Measurements from ENCODE around the gene MATR3. TPM values are rescaled to one million over a fixed set of nuclear protein-coding genes. Genes with fewer than 3 reads are reported as not detected.

MATR3 gene
- total RNA-seq, 1 donor: 274 TPM

DNA sequence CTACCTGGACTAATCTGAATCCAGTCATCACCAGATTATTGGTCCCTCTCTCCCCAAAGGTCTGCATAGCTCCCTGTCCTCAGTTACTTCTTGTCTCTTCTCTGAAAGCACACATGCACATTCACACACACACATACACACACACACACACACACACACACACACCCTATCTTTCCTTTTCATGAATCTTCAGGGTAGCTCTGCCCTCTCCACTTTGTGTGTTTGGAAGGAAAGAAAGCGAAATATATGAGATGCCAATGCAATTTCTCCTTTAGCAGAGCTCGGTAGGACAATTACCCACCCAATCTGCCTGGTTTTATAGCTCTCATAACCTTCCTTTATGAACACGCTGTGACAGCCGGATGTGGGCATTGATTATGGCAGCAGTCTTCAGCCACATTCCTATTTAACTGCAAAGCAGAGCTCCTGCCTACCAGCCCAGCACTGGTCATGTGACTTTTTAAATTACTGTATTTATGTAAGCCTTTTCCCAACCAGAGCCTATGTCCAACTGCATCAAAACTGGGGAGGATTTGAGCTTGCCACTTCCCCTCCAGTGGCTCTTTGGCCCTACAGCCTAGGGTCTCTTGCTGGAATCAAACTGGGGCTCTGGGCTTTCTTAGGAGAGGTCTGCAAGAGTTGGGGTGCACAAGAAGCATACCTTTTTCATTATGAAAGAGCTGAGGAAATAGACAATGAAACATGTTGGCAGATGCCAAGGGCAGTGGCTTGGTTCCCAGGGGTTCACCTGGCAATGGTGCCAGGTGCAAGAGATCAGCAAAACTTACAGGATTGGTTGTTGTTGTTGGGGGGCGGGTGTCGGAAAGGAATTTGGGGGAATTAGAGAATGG is 20.8 kb upstream of the MATR3 start:
- TF ChIP-seq, protein P1, sequence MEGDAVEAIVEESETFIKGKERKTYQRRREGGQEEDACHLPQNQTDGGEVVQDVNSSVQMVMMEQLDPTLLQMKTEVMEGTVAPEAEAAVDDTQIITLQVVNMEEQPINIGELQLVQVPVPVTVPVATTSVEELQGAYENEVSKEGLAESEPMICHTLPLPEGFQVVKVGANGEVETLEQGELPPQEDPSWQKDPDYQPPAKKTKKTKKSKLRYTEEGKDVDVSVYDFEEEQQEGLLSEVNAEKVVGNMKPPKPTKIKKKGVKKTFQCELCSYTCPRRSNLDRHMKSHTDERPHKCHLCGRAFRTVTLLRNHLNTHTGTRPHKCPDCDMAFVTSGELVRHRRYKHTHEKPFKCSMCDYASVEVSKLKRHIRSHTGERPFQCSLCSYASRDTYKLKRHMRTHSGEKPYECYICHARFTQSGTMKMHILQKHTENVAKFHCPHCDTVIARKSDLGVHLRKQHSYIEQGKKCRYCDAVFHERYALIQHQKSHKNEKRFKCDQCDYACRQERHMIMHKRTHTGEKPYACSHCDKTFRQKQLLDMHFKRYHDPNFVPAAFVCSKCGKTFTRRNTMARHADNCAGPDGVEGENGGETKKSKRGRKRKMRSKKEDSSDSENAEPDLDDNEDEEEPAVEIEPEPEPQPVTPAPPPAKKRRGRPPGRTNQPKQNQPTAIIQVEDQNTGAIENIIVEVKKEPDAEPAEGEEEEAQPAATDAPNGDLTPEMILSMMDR (IDR thresholded peaks at IDR 0.05; ENCODE audit: insufficient read depth, low read length): no peak
- DNase-seq (ENCODE audit: low read depth): peak; percentile 34
- H3K4me3 ChIP-seq (ENCODE audit: low read depth, low read length): no peak overlapping the region

DNA sequence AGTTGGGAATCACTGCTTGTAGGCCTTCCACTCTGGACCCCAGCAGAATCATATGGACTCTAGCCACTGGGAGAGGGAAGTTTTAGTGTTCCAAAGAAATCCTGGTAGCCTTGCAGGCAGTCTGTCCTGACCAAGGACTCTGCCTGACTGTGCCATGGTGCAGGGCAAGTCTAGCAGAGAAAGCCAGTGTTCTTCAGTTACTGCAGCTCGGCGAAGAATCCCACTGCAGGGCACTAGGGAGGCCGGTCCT is 20.3 kb upstream of the MATR3 start:
- TF ChIP-seq, protein P1 (IDR thresholded peaks at IDR 0.05; ENCODE audit: insufficient read depth, low read length): no peak
- no peak for DNase-seq (ENCODE audit: low read depth)
- peak overlapping the region; percentile 82 for H3K4me3 ChIP-seq (ENCODE audit: low read depth, low read length)

DNA sequence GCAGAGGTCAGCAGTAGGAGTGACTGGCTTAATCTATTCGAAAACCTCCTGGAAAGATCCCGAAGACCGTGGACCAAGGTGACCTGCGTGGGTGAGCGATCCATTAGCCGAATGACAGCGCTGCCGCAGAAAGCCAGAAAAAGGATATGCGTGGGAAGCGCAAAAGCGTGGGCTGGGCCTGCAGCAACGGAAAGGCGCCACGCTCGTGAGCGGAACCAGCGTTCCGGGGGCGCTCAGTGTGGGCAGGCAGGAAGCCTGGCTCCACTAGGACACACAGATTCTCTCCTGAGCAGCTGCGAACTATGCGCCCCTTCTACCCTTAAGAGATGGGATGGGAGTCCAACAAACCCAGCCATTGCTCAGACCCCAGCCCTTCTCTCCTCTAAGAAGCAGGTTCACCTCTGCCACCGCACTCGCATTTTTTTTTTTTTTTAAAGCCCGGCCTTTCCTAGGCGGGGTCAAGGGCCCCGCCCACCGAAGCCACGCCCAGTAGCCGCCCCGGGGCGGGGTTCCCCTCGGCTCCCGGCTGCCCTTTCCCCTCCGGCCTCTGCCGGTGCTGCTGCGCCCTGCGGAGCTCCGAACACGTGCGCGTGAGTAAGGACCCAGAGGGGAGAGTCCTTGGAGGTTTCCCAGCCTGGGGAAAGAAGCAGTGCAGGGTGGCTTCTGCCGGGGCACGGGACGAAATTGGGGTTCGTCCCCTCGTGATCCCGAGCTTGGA is 19.8 kb upstream of the MATR3 start:
- DNase-seq (ENCODE audit: low read depth): peak; percentile 75
- peak overlapping the region; percentile 82 for H3K4me3 ChIP-seq (ENCODE audit: low read depth, low read length)
- TF ChIP-seq, protein P1 (IDR thresholded peaks at IDR 0.05; ENCODE audit: insufficient read depth, low read length): peak; percentile 25

DNA sequence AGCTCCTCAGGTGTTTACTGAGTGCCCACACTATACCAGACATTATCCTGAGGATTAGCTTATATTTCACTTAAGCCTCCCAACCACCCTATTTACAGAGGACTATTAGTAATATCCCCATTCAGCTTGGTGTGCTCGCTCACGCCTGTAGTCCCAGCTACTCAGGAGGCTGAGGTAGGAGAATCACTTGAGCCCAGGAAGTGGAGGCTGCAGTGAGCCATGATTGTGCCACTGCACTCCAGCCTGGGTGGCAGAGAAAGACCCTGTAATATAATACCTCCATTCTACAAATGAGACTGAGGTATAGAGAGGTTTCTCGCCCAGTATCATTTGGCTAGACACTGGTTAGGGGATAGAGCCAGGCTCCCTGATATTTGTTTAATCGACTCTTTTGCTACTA is 18.0 kb upstream of the MATR3 start:
- peak overlapping the region; percentile 1 for H3K4me3 ChIP-seq (ENCODE audit: low read depth, low read length)
- DNase-seq (ENCODE audit: low read depth): no peak
- TF ChIP-seq, protein P1 (IDR thresholded peaks at IDR 0.05; ENCODE audit: insufficient read depth, low read length): no peak

DNA sequence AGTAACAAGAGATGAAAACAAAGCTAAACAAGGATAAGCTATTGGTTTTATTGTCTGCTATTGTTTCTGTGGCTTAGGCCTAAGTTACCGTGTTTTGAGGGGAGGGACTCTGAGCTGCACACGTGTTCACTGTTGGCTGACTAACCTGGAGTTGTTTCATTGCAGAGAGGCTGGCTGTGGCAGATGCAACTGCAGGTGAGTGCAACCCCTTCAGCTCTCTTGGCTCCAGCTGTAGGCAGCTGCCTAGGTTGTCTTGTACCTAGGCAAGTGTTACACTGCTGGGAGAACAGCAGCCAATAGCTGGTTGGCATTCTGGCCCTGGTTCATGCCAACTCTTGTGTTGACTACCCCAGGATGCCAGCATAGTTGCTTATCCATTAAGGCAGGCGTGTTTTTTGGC is 17.6 kb upstream of the MATR3 start:
- H3K4me3 ChIP-seq (ENCODE audit: low read depth, low read length): no peak overlapping the region
- TF ChIP-seq, protein P1 (IDR thresholded peaks at IDR 0.05; ENCODE audit: insufficient read depth, low read length): no peak
- no peak for DNase-seq (ENCODE audit: low read depth)

DNA sequence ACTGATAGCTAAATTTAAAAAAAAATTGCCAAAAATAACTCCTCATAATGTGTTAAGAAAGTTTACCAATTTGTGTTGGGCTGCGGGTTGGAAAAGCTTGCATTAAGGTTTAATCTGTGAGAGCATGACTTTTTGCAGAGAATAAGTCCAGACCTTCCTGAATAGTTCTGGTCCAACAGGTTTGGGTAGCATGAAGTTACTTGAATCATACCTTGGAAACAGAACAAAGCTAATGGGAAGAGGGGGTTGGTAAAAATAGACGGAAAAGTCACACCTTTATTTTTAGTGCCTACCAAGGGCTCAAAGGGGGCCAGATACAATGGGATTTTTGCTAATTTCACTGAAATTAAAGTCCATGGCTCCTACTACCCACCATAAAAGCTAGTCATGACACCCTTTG is 17.1 kb upstream of the MATR3 start:
- no peak for DNase-seq (ENCODE audit: low read depth)
- H3K4me3 ChIP-seq (ENCODE audit: low read depth, low read length): no peak overlapping the region
- TF ChIP-seq, protein P1 (IDR thresholded peaks at IDR 0.05; ENCODE audit: insufficient read depth, low read length): no peak

Measured in fibroblast of the aortic adventitia (primary cell).